Endothelial cell (in vitro differentiated cells): ENCODE data around the gene CTU1. TPM values are rescaled to one million over a fixed set of nuclear protein-coding genes. Genes with fewer than 3 reads are reported as not detected.
A peak's percentile ranks its signal among the peaks of the same experiment; 100 is the strongest.

Experiments used
- DNase-seq: peaks from one replicate; pipeline ENCODE4 v3.0.0; 2021; ENCODE audit warnings: low spot score
- H3K27ac Mint-ChIP-seq: one replicate; pipeline ENCODE4 v1.8.0; 2021; ENCODE audit warnings: mixed read lengths, inconsistent platforms; ENCODE audit not compliant: unreplicated experiment
- H3K27me3 Mint-ChIP-seq: one replicate; pipeline ENCODE4 v1.8.0; 2021; ENCODE audit warnings: mild to moderate bottlenecking, moderate library complexity, mixed read lengths, inconsistent platforms; ENCODE audit not compliant: unreplicated experiment
- H3K36me3 Mint-ChIP-seq: one replicate; pipeline ENCODE4 v1.8.0; 2021; ENCODE audit warnings: mild to moderate bottlenecking, low read depth, mixed read lengths, inconsistent platforms; ENCODE audit not compliant: unreplicated experiment
- H3K4me1 Mint-ChIP-seq: one replicate; pipeline ENCODE4 v1.8.0; 2021; ENCODE audit warnings: mild to moderate bottlenecking, mixed read lengths, inconsistent platforms; ENCODE audit not compliant: unreplicated experiment
- H3K4me3 Mint-ChIP-seq: one replicate; pipeline ENCODE4 v1.8.0; 2021; ENCODE audit warnings: mild to moderate bottlenecking, mixed read lengths, inconsistent platforms; ENCODE audit not compliant: unreplicated experiment
- H3K9me3 Mint-ChIP-seq: one replicate; pipeline ENCODE4 v1.8.0; 2021; ENCODE audit warnings: mixed read lengths, inconsistent platforms; ENCODE audit not compliant: unreplicated experiment
- CTCF ChIP-seq: fragments of 200-600 bp; sonication (generic); IDR thresholded peaks from one replicate; pipeline ENCODE4 v1.5.0; 2021; ENCODE audit warnings: antibody characterized with exemption; ENCODE audit not compliant: unreplicated experiment
- total RNA-seq: library from RNA; stranded (reverse); fragmentation: NEBNext Ultra II Directional; extraction: Animal tissue kit (Norgen Biotek cat#: 25700); gene quantifications from one replicate; pipeline ENCODE4 v1.2.1, GENCODE V29; 2021; ENCODE audit not compliant: unreplicated experiment

CTU1 gene
- total RNA-seq, 1 donor from 2014 or later, result 5.4 TPM

DNA sequence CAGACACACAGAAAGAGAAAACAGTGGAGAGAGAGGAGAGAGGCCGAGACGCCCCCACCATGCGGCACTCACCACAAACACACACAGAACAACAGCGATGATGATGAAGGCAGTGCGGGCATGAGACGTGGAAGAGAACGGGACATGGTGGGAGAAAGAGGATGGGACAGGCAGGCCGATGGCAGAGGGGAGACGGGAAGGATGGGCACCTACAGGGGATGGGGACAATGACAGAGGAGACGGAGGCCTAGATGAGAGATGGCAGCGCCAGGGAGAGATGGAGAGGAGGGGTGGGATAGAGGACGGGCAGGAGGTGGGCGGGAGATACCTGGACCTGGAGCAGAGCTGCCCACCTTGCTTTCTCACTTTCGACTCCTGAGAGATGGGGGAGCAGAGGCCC is 24.4 kb downstream of the CTU1 start:
- TF ChIP-seq CTCF, result no peak
- H3K36me3 Mint-ChIP-seq, result no peaks in the 10 kb centered on the region

GRCh38 chr19:51083181-51083580 is 25.0 kb downstream of the CTU1 start:
- Mint-ChIP-seq H3K4me1 (no peaks in the 10 kb centered on the region), H3K27me3 (peaks cover 11% of the 10 kb centered on the region), H3K27ac (no peak overlapping the region), H3K9me3 (no peaks in the 10 kb centered on the region), H3K36me3 (no peaks in the 10 kb centered on the region), H3K4me3 (peak overlapping the region; percentile 35)
- no peak for TF ChIP-seq CTCF
- no peak for DNase-seq

More for the DNA sequence above, 24.4 kb downstream of the CTU1 start:
- Mint-ChIP-seq H3K27ac (no peak overlapping the region), H3K27me3 (peaks cover 8% of the 10 kb centered on the region), H3K4me1 (no peaks in the 10 kb centered on the region), H3K9me3 (no peaks in the 10 kb centered on the region), H3K4me3 (no peak overlapping the region)
- no peak for DNase-seq

GRCh38 chr19:51082611-51083010 is 25.6 kb downstream of the CTU1 start, which contains the start of gene KLK14:
KLK14 (minus strand) TSS chr19:51082887; CDS start chr19:51082614, 273 bp downstream.
- H3K4me1 Mint-ChIP-seq, result no peaks in the 10 kb centered on the region
- no peaks in the 10 kb centered on the region for H3K36me3 Mint-ChIP-seq

DNA sequence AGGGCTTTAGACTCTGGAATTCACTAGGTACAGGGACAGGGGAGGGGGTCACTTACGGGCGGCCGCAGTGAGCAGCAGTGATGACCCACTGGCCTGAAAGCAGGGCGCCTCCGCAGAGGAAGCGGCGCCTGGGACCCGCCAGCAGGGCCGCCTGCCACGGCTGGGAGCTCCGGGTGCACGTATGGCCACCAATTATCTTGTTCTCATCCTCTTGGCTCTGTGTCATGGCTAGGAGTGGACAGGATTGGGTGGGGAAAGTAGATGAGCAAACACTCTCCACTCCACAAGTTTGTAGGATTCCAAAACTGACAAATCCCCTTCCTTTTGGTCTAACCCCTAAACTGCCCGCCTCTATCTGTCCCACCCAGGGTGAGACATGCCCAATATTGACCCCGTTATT is 26.7 kb downstream of the CTU1 start:
- Mint-ChIP-seq H3K9me3 (no peaks in the 10 kb centered on the region), H3K36me3 (no peaks in the 10 kb centered on the region), H3K4me3 (no peak overlapping the region), H3K27me3 (peaks cover 11% of the 10 kb centered on the region), H3K4me1 (no peaks in the 10 kb centered on the region), H3K27ac (no peak overlapping the region)
- no peak for DNase-seq
- no peak for TF ChIP-seq CTCF

More at GRCh38 chr19:51082611-51083010, 25.6 kb downstream of the CTU1 start, which contains the start of gene KLK14:
- Mint-ChIP-seq H3K27me3 (peaks cover 11% of the 10 kb centered on the region), H3K4me3 (peak within 1 kb of the TSS; percentile 70), H3K27ac (no peak within 1 kb of the TSS), H3K9me3 (no peaks in the 10 kb centered on the region)
- TF ChIP-seq CTCF, result no peak
- DNase-seq, result no peak

DNA sequence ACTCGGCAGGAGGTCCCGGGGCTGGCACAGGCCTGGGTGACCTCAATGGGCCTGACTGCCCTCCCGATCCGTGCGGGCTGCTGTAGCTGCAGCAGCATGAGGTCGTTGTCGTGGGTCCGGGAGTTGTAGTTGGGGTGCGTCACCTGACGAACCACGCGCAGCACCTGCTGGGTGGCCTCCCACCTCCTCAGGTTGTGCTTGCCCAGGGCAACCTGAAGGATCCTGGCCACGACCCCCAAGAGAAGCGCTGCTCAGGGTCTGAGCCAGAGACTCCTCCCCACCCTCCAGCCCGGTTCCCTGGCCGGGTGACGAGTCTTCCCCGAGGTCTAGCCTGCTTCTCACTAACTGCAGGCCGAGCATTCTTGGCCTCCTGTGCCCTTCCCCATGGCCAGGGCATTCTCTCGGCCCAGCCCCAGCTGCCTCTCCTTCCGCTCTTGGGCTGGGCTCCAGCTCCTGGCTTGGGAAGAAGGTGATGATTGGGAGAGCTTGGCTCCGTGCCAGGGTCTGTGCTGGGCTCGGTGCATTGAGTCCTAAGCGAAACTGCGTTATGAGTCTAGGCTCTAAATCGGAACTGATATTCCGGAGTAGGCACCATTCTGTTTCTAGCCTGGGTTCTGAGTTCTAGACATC is 28.6 kb downstream of the CTU1 start:
- H3K9me3 Mint-ChIP-seq, result no peaks in the 10 kb centered on the region
- H3K36me3 Mint-ChIP-seq, result no peaks in the 10 kb centered on the region
- H3K27me3 Mint-ChIP-seq, result peaks cover 7% of the 10 kb centered on the region
- no peak overlapping the region for H3K4me3 Mint-ChIP-seq
- H3K4me1 Mint-ChIP-seq, result no peaks in the 10 kb centered on the region
- H3K27ac Mint-ChIP-seq, result no peak overlapping the region
- no peak for TF ChIP-seq CTCF
- no peak for DNase-seq
